ENCODE results near the gene PTPN9.
"Not testable (repeated sequence)": the region's sequence is repeated elsewhere in the genome, so short reads cannot be mapped to it uniquely, and the experiment has no call there.

The PTPN9 gene

DNA sequence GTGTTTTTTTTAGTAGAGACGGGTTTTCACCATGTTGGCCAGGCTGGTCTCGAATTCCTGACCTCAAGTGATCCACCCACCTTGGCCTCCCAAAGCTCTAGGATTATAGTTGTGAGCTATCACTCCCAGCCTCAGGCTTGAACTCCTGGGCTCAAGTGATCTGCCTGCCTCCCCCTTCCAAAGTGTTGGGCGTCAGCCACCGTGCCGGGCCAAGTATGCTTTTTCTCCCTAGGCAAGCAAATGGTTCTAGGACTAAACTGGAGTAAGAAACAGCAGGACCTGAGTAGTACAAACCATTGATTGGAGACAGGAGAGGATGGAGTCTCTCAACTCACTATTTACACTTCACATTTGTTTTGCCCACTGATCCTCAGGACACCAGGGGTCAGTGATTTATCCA, 4.6 kb upstream of the PTPN9 start:
- in situ Hi-C loops (cut with MboI; ENCODE audit: low sequenced_read_pairs), result no loop called here

DNA sequence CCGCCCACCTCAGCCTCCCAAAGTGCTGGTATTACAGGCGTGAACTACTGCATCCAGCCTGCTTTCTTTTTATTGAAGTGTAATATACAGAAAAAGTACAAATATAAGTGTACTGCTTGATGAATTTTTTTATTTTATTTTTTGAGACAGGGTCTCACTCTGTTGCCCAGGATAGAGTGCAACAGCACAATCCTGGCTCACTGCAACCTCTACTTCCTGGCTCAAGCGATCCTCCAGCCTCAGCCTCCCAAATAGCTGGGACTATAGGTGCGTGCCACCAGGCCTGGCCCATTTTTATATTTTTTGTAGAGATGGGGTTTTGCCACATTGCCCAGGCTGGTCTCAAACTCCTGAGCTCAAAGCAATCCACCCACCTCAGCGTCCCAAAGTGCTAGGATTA, 3.8 kb upstream of the PTPN9 start:
- in situ Hi-C loops (cut with MboI; ENCODE audit: low sequenced_read_pairs), result not testable (repeated sequence)

DNA sequence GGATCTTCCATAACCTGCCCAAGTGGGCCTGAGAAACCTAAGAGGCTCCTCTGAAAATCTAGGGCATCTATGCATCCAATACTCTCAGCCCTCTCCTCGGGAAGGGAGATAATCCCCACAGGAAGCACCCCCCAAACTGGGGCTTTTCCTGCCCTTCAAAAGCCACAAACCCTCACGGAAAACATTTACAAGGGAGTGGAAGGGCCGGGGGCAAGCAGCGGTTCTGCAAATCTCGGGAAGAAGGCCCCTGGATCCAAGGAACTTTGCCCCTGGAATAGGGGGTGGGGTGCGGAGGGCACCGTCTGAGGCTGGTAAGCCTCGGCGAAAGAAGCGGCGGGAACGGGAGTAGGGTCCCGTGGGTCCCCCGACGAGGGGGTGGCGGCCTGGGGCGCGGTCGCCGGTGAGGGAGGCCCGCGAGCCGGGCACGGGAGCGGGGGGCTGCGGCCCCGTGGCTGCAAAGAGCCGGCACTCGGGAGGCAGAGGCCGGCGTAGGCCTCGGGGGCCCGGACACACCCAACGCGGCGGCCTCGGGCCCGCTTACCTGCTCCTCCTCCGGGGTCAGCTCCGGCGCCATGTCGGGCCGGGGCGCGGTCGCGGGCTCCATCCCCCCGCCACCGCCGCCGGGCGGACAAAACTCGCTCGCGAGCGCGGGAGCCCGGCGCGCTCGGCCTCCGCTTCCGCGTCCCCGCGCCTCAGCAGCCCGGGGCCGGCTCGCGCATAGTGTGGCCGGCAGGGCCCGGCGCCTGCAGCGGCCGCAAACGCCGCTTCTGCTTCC, 755 bp downstream of the PTPN9 start:
- in situ Hi-C loops (cut with MboI; ENCODE audit: low sequenced_read_pairs), result no loop called here

GRCh38 chr15:75577401-75578172, 1.5 kb downstream of the PTPN9 start:
- in situ Hi-C loops (cut with MboI; ENCODE audit: low sequenced_read_pairs), result no loop called here

DNA sequence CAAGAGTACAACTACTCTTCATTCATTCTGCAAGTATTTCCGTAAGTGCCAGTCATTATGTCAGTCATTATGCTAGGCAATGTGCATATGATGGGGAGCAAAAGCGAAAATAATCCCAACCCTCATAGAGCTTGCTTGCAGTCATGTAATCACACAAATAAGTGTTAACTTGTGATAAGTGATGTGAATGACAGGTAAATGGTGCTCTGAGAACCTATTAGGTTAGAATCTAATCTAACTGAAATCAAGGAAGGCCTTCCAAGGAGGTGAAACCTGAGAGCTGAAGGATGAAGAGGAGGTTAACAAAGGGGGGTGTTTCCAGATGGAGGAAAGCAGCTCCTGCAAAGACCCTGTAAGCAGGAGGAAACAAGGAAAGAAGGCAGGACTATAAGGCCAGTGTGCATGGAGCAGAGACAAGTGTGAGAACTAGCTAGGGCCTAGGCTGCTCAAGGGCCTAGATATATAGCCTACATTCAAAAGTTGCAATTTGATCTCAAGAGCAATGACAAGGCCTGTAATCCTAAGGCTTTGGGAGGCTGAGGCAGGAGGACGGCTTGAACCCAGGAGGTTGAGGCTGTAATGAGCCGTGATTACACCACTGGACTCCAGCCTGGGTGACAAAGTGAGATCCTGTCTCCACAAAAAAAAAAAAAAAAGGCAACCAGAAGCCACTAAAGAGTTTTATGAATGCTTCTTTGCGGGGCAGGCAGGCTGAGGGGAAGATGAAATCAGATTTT, 5.3 kb downstream of the PTPN9 start:
- in situ Hi-C loops (cut with MboI; ENCODE audit: low sequenced_read_pairs), result no loop called here

GRCh38 chr15:75570126-75570845, 8.8 kb downstream of the PTPN9 start:
- in situ Hi-C loops (cut with MboI; ENCODE audit: low sequenced_read_pairs), result no loop called here

DNA sequence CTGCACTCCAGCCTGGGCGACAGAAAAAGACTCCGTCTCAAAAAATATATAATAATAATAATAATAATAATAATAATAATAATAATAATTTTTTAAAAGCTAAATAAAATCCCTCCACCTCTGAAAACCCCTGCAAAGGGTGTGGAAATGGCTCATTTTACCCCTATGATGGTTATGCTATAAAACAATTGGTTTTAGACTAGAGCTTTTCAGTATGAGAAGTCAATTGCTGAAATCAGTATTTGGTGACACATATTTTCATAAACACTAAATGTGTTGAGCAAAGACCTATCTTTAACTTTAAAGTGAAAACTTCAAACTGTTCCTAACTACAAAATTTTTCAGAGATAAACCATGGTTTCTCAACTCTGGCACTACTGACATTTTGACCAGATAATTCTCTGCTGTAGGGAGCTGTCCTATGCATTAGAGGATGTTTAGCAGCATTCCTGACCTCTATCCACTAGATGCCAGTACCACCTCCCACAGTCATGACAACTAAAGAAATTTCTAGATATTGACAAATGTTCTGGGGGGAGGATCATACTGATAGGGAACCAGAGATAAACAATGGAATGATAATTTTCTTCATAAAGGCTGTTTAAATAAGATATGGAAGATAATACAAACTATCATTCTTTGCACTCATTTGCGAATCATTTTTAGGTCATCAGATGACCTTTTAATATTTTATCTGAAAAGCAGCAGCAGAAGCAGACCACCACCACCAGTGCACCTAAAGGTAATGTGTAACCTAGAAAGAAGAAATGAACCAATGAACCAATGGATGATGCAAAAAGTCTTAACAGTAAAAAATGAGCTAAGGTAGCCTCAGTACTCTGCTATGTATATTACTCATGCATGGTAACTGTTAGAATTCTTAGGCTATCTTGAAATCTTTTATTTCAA, 13.8 kb downstream of the PTPN9 start:
- in situ Hi-C loops (cut with MboI; ENCODE audit: low sequenced_read_pairs), result no loop called here

DNA sequence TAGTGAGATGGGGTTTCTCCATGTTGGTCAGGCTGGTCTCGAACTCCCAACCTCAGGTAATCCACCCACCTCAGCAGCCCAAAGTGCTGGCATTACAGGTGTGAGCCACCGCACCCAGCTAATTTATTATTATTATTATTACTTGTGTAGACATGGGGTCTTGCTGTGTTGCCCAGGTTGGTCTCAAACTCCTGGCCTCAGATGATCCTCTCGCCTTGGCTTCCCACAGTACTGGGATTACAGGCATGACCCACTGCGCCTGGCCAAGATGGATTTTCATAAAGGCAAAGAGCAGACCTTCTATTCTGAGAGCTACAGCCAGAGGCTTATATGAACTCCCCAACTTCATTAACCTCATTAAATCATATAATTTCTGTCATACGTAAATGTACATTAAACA, 17.2 kb downstream of the PTPN9 start:
- in situ Hi-C loops (cut with MboI; ENCODE audit: low sequenced_read_pairs), result no loop called here

DNA sequence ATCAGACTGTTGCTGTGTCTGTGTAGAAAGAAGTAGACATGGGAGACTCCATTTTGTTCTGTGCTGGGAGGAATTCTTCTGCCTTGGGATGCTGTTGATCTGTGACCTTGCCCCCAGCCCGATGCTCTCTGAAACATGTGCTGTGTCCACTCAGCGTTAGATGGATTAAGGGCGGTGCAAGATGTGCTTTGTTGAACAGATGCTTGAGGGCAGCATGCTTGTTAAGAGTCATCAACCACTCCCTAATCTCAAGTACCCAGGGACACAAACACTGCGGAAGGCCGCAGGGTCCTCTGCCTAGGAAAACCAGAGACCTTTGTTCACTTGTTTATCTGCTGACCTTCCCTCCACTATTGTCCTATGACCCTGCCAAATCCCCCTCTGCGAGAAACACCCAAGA, 19.8 kb downstream of the PTPN9 start:
- in situ Hi-C loops (cut with MboI; ENCODE audit: low sequenced_read_pairs), result not testable (repeated sequence)

GRCh38 chr15:75558955-75559354, 20.2 kb downstream of the PTPN9 start:
- in situ Hi-C loops (cut with MboI; ENCODE audit: low sequenced_read_pairs), result not testable (repeated sequence)

- in situ Hi-C loops (cut with MboI; ENCODE audit: low sequenced_read_pairs), result no loop called here
These were observed 24.4 kb downstream of the PTPN9 start for GRCh38 chr15:75554717-75555116.

- in situ Hi-C loops (cut with MboI; ENCODE audit: low sequenced_read_pairs), result no loop called here
These were observed 25.5 kb downstream of the PTPN9 start for GRCh38 chr15:75553659-75554058.

GRCh38 chr15:75551091-75551490, 28.0 kb downstream of the PTPN9 start:
- in situ Hi-C loops (cut with MboI; ENCODE audit: low sequenced_read_pairs), result no loop called here

GRCh38 chr15:75545064-75545463, 34.1 kb downstream of the PTPN9 start:
- in situ Hi-C loops (cut with MboI; ENCODE audit: low sequenced_read_pairs), result no loop called here

DNA sequence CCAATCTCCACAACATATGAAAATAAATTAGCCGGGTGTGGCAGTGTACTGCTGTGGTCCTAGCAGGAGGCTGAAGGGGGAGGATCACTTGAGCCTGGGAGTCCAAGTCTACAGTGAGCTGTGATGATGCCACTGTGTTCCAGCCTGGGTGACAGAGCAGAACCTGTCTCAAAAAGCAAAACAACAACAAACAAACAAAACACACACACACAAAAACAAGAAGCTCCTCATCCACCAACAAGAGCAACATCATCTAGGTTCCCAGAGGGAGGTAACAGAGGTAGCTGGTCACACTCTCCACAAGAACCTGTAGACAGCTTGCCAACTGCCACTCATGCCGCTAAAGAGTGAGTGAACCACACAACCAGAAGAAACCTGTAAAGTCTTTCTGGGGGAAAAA, 34.8 kb downstream of the PTPN9 start:
- in situ Hi-C loops (cut with MboI; ENCODE audit: low sequenced_read_pairs), result no loop called here

- in situ Hi-C loops (cut with MboI; ENCODE audit: low sequenced_read_pairs), result not testable (repeated sequence)
These were observed 36.1 kb downstream of the PTPN9 start for GRCh38 chr15:75542949-75543545.

DNA sequence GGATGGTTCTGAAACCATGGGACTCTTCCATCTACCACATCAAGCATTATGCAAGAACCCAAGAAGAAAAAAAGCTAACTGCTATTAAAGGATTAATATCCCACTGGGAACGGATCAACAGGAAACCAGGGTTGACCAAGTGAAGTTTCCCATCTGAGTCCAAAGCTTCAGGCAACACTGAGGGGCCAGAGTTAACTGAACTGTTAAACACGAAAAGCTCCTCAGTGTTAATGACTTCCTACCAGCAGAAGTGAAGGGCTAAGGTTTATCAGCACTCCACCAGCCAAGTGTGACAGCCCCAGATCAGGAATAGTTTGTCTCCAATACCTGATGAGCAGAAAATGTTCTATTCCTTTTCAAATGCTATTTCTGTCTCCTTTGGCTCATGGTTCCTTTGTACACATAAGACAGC, 36.7 kb downstream of the PTPN9 start:
- in situ Hi-C loops (cut with MboI; ENCODE audit: low sequenced_read_pairs), result no loop called here

DNA sequence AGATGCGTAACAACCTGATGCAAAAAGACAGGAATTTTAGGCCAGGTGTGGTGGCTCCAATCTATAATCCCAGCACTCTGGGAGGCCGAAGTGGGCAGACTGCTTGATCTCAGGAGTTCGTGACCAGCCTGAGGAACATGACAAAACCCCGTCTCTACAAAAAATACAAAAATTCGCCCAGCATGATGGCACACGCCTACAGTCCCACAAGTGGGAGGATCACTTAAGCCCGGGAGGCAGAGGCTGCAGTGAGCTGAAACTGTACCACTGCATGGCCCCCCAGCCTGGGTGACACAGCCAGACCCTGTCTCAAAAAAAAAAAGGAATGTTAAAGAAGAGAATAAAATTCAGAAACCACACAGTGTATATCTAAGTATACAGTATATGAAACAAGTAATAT, 40.7 kb downstream of the PTPN9 start:
- in situ Hi-C loops (cut with MboI; ENCODE audit: low sequenced_read_pairs), result no loop called here

GRCh38 chr15:75533945-75534344, 45.2 kb downstream of the PTPN9 start:
- in situ Hi-C loops (cut with MboI; ENCODE audit: low sequenced_read_pairs), result no loop called here

Data from HL-60/S4 treated with retinoic acid at 250 ng/mL for 4 days and 3 days (cell line).